CD14-positive monocyte (primary cell): ENCODE measurements around the gene PRMT9. TPM values are rescaled to one million over a fixed set of nuclear protein-coding genes. Genes with fewer than 3 reads are reported as not detected.

Experiments
- DNase-seq, 3 donors: peaks; one replicate each; pipeline ENCODE4 v3.0.0-alpha.2; 2011 to 2022
- H2AFZ ChIP-seq: 2 replicates; pipeline ENCODE4 v1.6.0; 2012; ENCODE audit warnings: mild to moderate bottlenecking, low read depth, low read length, inconsistent platforms; ENCODE audit not compliant: insufficient read depth, poor library complexity, severe bottlenecking
- H3K27ac ChIP-seq, 2 donors: 1 replicate in 1 of 2; 2 replicates in 1 of 2; pipeline ENCODE4 v1.5.1; 2012 to 2013; ENCODE audit warnings: low read length in 2 of 2, control low read depth in 1 of 2, inconsistent platforms in 1 of 2, low read depth in 1 of 2, mild to moderate bottlenecking in 1 of 2
- H3K27me3 ChIP-seq, 2 donors: one replicate each; pipeline versions ENCODE4 v1.6.0 to v1.6.1; 2011 to 2013; ENCODE audit warnings: low read length in 2 of 2; ENCODE audit not compliant: control insufficient read depth in 2 of 2, insufficient read depth in 2 of 2
- H3K36me3 ChIP-seq, 2 donors: replicated peaks in 1 of 2; 1 replicate in 1 of 2; 2 replicates in 1 of 2; pipeline versions ENCODE4 v1.5.1 to v1.6.1; 2012 to 2013; ENCODE audit warnings: low read length in 2 of 2, control low read depth in 1 of 2, inconsistent platforms in 1 of 2, mild to moderate bottlenecking in 1 of 2; ENCODE audit not compliant: insufficient read depth in 2 of 2, control insufficient read depth in 1 of 2
- H3K4me1 ChIP-seq, 2 donors: 1 replicate in 1 of 2; 2 replicates in 1 of 2; pipeline versions ENCODE4 v1.5.1 to v1.6.1; 2012 to 2013; ENCODE audit warnings: low read length in 2 of 2, control low read depth in 1 of 2, inconsistent platforms in 1 of 2, mild to moderate bottlenecking in 1 of 2, moderate library complexity in 1 of 2; ENCODE audit not compliant: insufficient read depth in 2 of 2, control insufficient read depth in 1 of 2
- H3K4me2 ChIP-seq: replicated peaks from 2 replicates; pipeline ENCODE3; 2012; ENCODE audit warnings: low read length, moderate library complexity, mild to moderate bottlenecking; ENCODE audit not compliant: poor library complexity, severe bottlenecking; ENCODE audit errors: extremely low read depth
- H3K4me3 ChIP-seq, 3 experiments: fragments of 200-600 bp in 1 of 3; sonication (generic) in 1 of 3; replicated peaks in 1 of 3; 1 replicate in 2 of 3; 2 replicates in 1 of 3; pipeline ENCODE4 v1.5.1; 2011 to 2013; ENCODE audit warnings: low read length in 3 of 3, mild to moderate bottlenecking in 3 of 3, control low read depth in 2 of 3, low read depth in 2 of 3, inconsistent platforms in 1 of 3, moderate library complexity in 1 of 3
- H3K79me2 ChIP-seq: 2 replicates; pipeline ENCODE4 v1.6.0; 2012; ENCODE audit warnings: mild to moderate bottlenecking, control low read depth, inconsistent platforms, low read length, moderate library complexity; ENCODE audit not compliant: insufficient read depth
- H3K9ac ChIP-seq: 2 replicates; pipeline ENCODE4 v1.6.0; 2017; ENCODE audit warnings: low read length, mild to moderate bottlenecking; ENCODE audit not compliant: insufficient read depth, poor library complexity, severe bottlenecking
- H3K9me3 ChIP-seq, 2 donors: replicated peaks in 1 of 2; 1 replicate in 1 of 2; 2 replicates in 1 of 2; pipeline versions ENCODE4 v1.5.1 to v1.6.1; 2012 to 2013; ENCODE audit warnings: low read length in 2 of 2, control low read depth in 1 of 2; ENCODE audit not compliant: control insufficient read depth in 1 of 2, insufficient read depth in 1 of 2
- H4K20me1 ChIP-seq: 2 replicates; pipeline ENCODE4 v1.6.0; 2012; ENCODE audit warnings: mild to moderate bottlenecking, low read length, control low read depth, moderate library complexity; ENCODE audit not compliant: insufficient read depth
- H3K27ac Mint-ChIP-seq, 7 donors: one replicate each; pipeline ENCODE4 v1.8.0; 2020; ENCODE audit warnings: mild to moderate bottlenecking in 7 of 7, mixed read lengths in 7 of 7, moderate library complexity in 6 of 7, inconsistent platforms in 2 of 7
- H3K27me3 Mint-ChIP-seq, 3 donors: one replicate each; pipeline ENCODE4 v1.8.0; 2021 to 2022; ENCODE audit warnings: low read depth in 3 of 3, mild to moderate bottlenecking in 3 of 3, mixed read lengths in 3 of 3, moderate library complexity in 3 of 3, inconsistent platforms in 1 of 3
- H3K36me3 Mint-ChIP-seq, 2 donors: one replicate each; pipeline ENCODE4 v1.8.0; 2020; ENCODE audit warnings: mixed read lengths in 2 of 2, inconsistent platforms in 1 of 2, mild to moderate bottlenecking in 1 of 2
- H3K4me1 Mint-ChIP-seq: one replicate; pipeline ENCODE4 v1.8.0; 2020; ENCODE audit warnings: mild to moderate bottlenecking, mixed read lengths
- H3K4me3 Mint-ChIP-seq, 2 donors: one replicate each; pipeline ENCODE4 v1.8.0; 2020; ENCODE audit warnings: mild to moderate bottlenecking in 2 of 2, mixed read lengths in 2 of 2, moderate library complexity in 1 of 2
- H3K9me3 Mint-ChIP-seq, 7 donors: one replicate each; pipeline ENCODE4 v1.8.0; 2020 to 2022; ENCODE audit warnings: mixed read lengths in 7 of 7, mild to moderate bottlenecking in 6 of 7, moderate library complexity in 6 of 7, inconsistent platforms in 2 of 7
- CTCF ChIP-seq: fragments of 200-600 bp; IDR thresholded peaks from one replicate; pipeline ENCODE4 v1.8.0; 2022; ENCODE audit warnings: antibody characterized with exemption, mild to moderate bottlenecking
- WGBS: methylation state at CpG from one replicate; pipeline ENCODE4 v1.1.5; 2013; ENCODE audit warnings: missing lambda C conversion rate; ENCODE audit not compliant: insufficient coverage; 5-methylcytosine and 5-hydroxymethylcytosine counted together
- intact Hi-C, 2 donors: fragments of 100-400 bp; cut with micrococcal nuclease; formaldehyde crosslinking; loops; one replicate each; pipeline versions ENCODE4 v1.15.0 to v1.15.1; 2023
- polyA plus RNA-seq, 3 donors: library from polyadenylated mRNA; depleted of rRNA in 1 of 3; unstranded in 2 of 3; stranded (reverse) in 1 of 3; fragments of 300-500 nt in 2 of 3; fragments of >200 nt in 1 of 3; fragmentation: Illumina TruSeq in 2 of 3; gene quantifications; 1 replicate in 2 of 3; 2 replicates in 1 of 3; pipeline ENCODE4 v1.2.3, GENCODE V29; 2012 to 2021

The PRMT9 gene
- polyA plus RNA-seq, 3 donors: 1.6 to 4.6 (median 2.0) TPM

DNA sequence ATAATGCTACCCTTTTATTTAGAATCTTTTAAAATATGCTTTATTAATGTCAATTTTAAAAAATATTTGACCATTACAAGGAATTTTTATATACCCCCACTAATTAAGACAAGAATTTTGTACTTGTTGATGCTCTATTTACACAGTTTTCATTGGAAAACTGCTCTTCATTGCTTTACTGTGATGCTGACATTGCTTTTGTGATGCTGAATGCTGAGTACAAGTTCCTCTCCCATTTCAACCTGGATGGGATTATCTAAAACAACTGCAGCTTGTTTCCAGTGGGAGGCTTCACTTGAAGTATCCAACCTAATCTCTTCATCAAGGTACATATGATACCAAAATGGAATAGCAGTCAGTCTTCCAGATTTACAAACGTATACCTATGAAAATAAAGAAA, 45.6 kb downstream of the PRMT9 start:
- Histone ChIP-seq H3K27ac (no peak overlapping the region), H3K79me2 (no peaks in the 10 kb centered on the region), H4K20me1 (no peaks in the 10 kb centered on the region), H3K4me2 (no peak overlapping the region), H3K9me3 (no peaks in the 10 kb centered on the region), H3K36me3 (peaks cover 55 to 89% of the 10 kb centered on the region in 2 donors), H3K4me1 (no peaks in the 10 kb centered on the region), H3K4me3 (no peak overlapping the region), H3K9ac (no peak overlapping the region), H2AFZ (no peak overlapping the region), H3K27me3 (no peaks in the 10 kb centered on the region)
- Mint-ChIP-seq H3K9me3 (no peaks in the 10 kb centered on the region), H3K27ac (no peak overlapping the region), H3K4me3 (no peak overlapping the region), H3K27me3 (no peaks in the 10 kb centered on the region), H3K4me1 (no peaks in the 10 kb centered on the region), H3K36me3 (peaks cover 72 to 88% of the 10 kb centered on the region in 2 donors)
- no CpG with 5 or more reads among the region's 1 CpG for WGBS
- TF ChIP-seq CTCF: no peak
- intact Hi-C loops: no loop called here
- no peak for DNase-seq

GRCh38 chr4:147635348-147635747, 48.6 kb downstream of the PRMT9 start:
- Histone ChIP-seq H3K27me3 (no peaks in the 10 kb centered on the region), H3K4me2 (no peak overlapping the region), H3K79me2 (no peaks in the 10 kb centered on the region), H4K20me1 (no peaks in the 10 kb centered on the region), H3K4me3 (no peak overlapping the region), H3K4me1 (no peaks in the 10 kb centered on the region), H3K9me3 (no peaks in the 10 kb centered on the region), H3K36me3 (peaks cover 81 to 91% of the 10 kb centered on the region in 2 donors), H3K27ac (no peak overlapping the region), H3K9ac (no peak overlapping the region), H2AFZ (no peak overlapping the region)
- intact Hi-C loops: no loop called here
- Mint-ChIP-seq H3K27ac (no peak overlapping the region), H3K27me3 (no peaks in the 10 kb centered on the region), H3K9me3 (no peaks in the 10 kb centered on the region), H3K4me1 (no peaks in the 10 kb centered on the region), H3K36me3 (peaks cover 74 to 89% of the 10 kb centered on the region in 2 donors), H3K4me3 (no peak overlapping the region)
- no peak for DNase-seq
- no peak for TF ChIP-seq CTCF
